Pancreas (tissue), 10 donors: ENCODE results near the gene OR52N1. TPM values are rescaled to one million over a fixed set of nuclear protein-coding genes. Genes with fewer than 3 reads are reported as not detected.

ENCODE experiments used
- ATAC-seq, 4 donors: fragments of 200-7000 bp; cut with Tn5 transposase; one replicate each; pipeline versions ENCODE4 v1.8.0 to v1.9.1; 2020; ENCODE audit warnings: mild to moderate bottlenecking in 4 of 4, moderate library complexity in 4 of 4
- DNase-seq, 6 donors: peaks; one replicate each; pipeline ENCODE4 v3.0.0-alpha.2; 2020
- FAIRE-seq: peaks from 2 replicates; lab custom pipeline; 2012; peaks lifted over from hg19 to GRCh38; lab: Jason Lieb, UNC
- H3K27ac ChIP-seq, 4 donors: fragments of 200-600 bp; sonication (generic); 1 replicate in 3 of 4; 2 replicates in 1 of 4; pipeline versions ENCODE4 v1.5.0 to v1.8.0; 2020
- H3K27me3 ChIP-seq, 4 donors: fragments of 200-600 bp; one replicate each; pipeline ENCODE4 v1.8.0; 2021
- H3K36me3 ChIP-seq, 3 donors: fragments of 200-600 bp; sonication (generic) in 1 of 3; one replicate each; pipeline versions ENCODE4 v1.5.0 to v1.8.0; 2020 to 2021
- H3K4me1 ChIP-seq, 3 donors: fragments of 200-600 bp; one replicate each; pipeline ENCODE4 v1.8.0; 2021
- H3K4me3 ChIP-seq, 4 donors: fragments of 200-600 bp; sonication (generic) in 2 of 4; one replicate each; pipeline versions ENCODE4 v1.5.0 to v1.8.0; 2020 to 2021
- H3K9me3 ChIP-seq, 4 donors: fragments of 200-600 bp; one replicate each; pipeline ENCODE4 v1.8.0; 2021
- CTCF ChIP-seq, 4 donors: fragments of 200-600 bp; sonication (generic) in 3 of 4; IDR thresholded peaks; one replicate each; pipeline versions ENCODE4 v1.5.0 to v1.8.0; 2021; ENCODE audit warnings: antibody characterized with exemption in 4 of 4
- WGBS, 2 donors: extraction: QIAGEN DNeasy Blood & Tissue Kit; methylation state at CpG; one replicate each; pipeline ENCODE4 v1.1.7; 2013; 5-methylcytosine and 5-hydroxymethylcytosine counted together
- intact Hi-C, 3 donors: fragments of 100-400 bp; cut with DNase I; formaldehyde crosslinking; loops; one replicate each; pipeline versions ENCODE4 v1.11.1 to v1.14.2; 2022
- polyA plus RNA-seq, 2 donors: library from polyadenylated mRNA; stranded (reverse); fragments of 200-250 nt; gene quantifications; one replicate each; pipeline ENCODE4 v1.2.3, GENCODE V29; 2013
- total RNA-seq, 6 donors: library from RNA; stranded (reverse); fragmentation: NEBNext Ultra II Directional in 4 of 6; extraction: Animal tissue kit (Norgen Biotek cat#: 25700) in 4 of 6; gene quantifications; one replicate each; pipeline versions ENCODE4 v1.2.1 to v1.2.4, GENCODE V29; 2021 to 2023
- donor health status: healthy with polysubstance abuse.
- donor health status: DM: no; HTN: no; CAD: no; lungs with moderate emphysema.
- donor health status: DM: no; HTN: no; CAD: no.
- donor health status: control.
- donor health status: control.
- donor health status: Bipolar disorder and iron deficiency.
- donor health status: DM: yes; HTN: yes; CAD: no.
- donor health status: DM: no; HTN: no; CAD: no.
- donor health status: DM: no; HTN: no; CAD: no.
- donor health status: DM: yes; HTN: yes; CAD: no.

Gene OR52N1
- total RNA-seq: under 1 TPM in 1 of 6 donors, not detected in 5; 0.09 TPM
- polyA plus RNA-seq: not detected

DNA sequence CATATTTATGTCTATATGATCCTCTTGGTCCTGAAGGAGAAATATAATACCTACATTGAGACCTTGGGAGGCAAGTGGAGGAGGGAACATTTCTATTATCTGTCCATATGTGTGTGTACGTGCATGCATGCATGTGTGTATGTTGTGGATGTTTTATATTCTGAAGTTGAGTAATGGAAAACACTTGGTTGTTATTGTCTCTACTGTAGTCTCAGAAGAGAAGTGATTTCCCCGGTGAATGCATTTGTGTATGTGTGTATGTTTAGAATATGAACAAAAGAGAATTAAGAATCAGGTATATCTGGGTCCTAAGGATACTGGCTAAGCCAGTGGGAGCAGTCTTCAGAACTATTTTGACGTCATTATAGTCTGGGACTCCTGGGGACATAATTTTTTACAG is at the start of gene OR52N1:
Gene OR52N1, minus strand, starts transcription at position 101 of the 400 bp plus-strand sequence. CDS start 2,449 bp downstream, outside the sequence.
- intact Hi-C loops: no loop called here
- Histone ChIP-seq H3K27ac (no peak within 1 kb of the TSS), H3K4me3 (no peak within 1 kb of the TSS), H3K27me3 (no peaks in the 10 kb centered on the region), H3K4me1 (no peaks in the 10 kb centered on the region), H3K9me3 (no peaks in the 10 kb centered on the region), H3K36me3 (no peaks in the 10 kb centered on the region)
- TF ChIP-seq CTCF (IDR thresholded peaks at IDR 0.05): no peak
- no peak for FAIRE-seq
- ATAC-seq: no peak
- no peak for DNase-seq
- 53 to 66% methylated on average over 3 of the region's 3 CpGs for WGBS, 2 donors

DNA sequence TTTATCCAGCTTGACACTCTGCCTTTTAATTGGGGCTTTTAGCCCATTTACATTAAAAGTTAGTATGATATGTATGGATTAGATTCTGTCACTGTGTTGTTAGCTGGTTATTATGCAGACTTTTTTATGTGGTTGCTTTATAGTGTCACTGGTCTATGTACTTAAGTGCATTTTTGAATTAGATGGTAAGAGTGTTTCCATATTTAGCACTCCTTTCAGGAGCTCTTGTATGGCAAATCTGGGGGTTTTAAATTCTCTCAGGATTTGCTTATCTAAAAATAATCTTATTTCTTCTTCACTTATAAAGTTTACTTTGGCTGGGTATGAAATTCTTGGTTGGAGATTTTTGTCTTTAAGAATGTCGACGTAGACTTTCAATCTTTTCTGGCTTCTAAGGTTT is 46.6 kb upstream of the OR52N1 start:
- no peak overlapping the region for H3K4me3 ChIP-seq
- peaks cover 0 to 8% (median 3%) of the 10 kb centered on the region in 4 donors for H3K27me3 ChIP-seq
- H3K9me3 ChIP-seq: no peaks in the 10 kb centered on the region
- H3K4me1 ChIP-seq: no peaks in the 10 kb centered on the region
- no peak for ATAC-seq
- no peak for DNase-seq
- no peak for TF ChIP-seq CTCF (IDR thresholded peaks at IDR 0.05)
- 71 to 87% methylated on average over 2 of the region's 2 CpGs for WGBS, 2 donors
- no peak overlapping the region for H3K27ac ChIP-seq
- no peak for FAIRE-seq
- H3K36me3 ChIP-seq: no peaks in the 10 kb centered on the region
- intact Hi-C loops: no loop called here

DNA sequence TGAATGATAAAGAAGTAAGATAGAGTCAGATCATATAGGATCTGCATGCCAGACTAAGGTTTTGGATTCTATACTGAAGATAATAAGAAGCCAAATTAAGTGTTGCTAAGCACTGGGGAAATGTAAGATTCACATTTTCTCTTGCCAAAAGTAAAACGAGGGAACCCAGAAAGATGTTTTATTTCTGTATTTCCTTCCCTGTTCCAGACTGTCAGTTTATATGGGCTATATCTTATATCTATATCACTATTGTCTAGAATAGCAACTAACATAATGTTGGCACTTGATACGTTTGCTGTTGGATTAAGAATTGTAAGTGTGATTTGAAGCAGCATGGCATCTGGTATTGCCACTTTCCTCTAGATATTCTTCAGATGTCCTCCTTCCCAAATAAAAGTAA is 42.4 kb upstream of the OR52N1 start:
- intact Hi-C loops: no loop called here
- no peak overlapping the region for H3K27ac ChIP-seq
- peaks cover 0 to 8% (median 0%) of the 10 kb centered on the region in 4 donors for H3K27me3 ChIP-seq
- no peaks in the 10 kb centered on the region for H3K36me3 ChIP-seq
- ATAC-seq (no peak), FAIRE-seq (no peak), DNase-seq (no peak)
- TF ChIP-seq CTCF (IDR thresholded peaks at IDR 0.05): no peak
- WGBS, 2 donors: 29 to 38% methylated on average over 2 of the region's 2 CpGs
- no peak overlapping the region for H3K4me3 ChIP-seq
- no peaks in the 10 kb centered on the region for H3K9me3 ChIP-seq
- H3K4me1 ChIP-seq: no peaks in the 10 kb centered on the region

DNA sequence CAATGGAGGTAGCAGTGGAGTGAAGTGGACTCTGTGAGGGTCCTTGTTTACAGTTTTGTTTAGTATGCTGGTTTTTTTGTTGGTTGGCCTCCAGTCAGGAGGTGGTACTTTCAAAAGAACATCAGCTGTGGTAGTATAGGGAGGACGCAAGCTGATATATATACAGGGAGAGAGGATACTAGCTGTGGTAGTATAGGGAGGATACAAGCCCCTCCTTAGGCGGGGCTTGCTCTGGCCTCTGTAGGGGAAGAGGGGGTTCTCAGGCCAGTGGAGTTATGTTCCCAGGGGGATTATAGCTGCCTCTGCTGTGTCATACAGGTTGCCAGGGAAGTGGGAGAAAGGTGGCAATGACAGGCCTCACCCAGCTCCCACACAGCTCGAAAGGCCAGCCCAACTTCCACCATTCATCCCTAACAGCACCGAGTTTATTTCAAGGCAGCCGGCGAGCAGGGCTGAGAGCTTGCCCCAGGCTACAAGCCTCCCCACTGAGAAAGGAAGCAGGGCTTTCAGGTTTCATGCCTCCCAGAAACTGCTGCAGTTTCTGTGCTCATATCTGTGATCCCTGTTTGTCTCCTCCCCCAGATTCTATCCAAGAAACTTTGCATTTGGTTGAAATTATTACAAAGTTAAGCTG is 40.2 kb upstream of the OR52N1 start:
- intact Hi-C loops: no loop called here
- Histone ChIP-seq H3K4me3 (no peak overlapping the region), H3K4me1 (no peaks in the 10 kb centered on the region), H3K27ac (no peak overlapping the region), H3K27me3 (no peaks in the 10 kb centered on the region), H3K9me3 (no peaks in the 10 kb centered on the region), H3K36me3 (no peaks in the 10 kb centered on the region)
- ATAC-seq (no peak), DNase-seq (no peak), FAIRE-seq (no peak)
- WGBS, 2 donors: 70 to 75% methylated on average over 6 of the region's 6 CpGs
- TF ChIP-seq CTCF (IDR thresholded peaks at IDR 0.05): no peak

- ATAC-seq (no peak), FAIRE-seq (no peak), DNase-seq (no peak)
- Histone ChIP-seq H3K27ac (no peak overlapping the region), H3K27me3 (no peaks in the 10 kb centered on the region), H3K4me1 (no peaks in the 10 kb centered on the region), H3K4me3 (no peak overlapping the region), H3K36me3 (no peaks in the 10 kb centered on the region), H3K9me3 (no peaks in the 10 kb centered on the region)
- WGBS, 2 donors: 60 to 69% methylated on average over 1 of the region's 1 CpG
- no peak for TF ChIP-seq CTCF (IDR thresholded peaks at IDR 0.05)
- intact Hi-C loops: no loop called here
Measured at GRCh38 chr11:5818245-5818886, 27.3 kb upstream of the OR52N1 start.
